ENCODE data around the gene HNRNPA1.

DNA sequence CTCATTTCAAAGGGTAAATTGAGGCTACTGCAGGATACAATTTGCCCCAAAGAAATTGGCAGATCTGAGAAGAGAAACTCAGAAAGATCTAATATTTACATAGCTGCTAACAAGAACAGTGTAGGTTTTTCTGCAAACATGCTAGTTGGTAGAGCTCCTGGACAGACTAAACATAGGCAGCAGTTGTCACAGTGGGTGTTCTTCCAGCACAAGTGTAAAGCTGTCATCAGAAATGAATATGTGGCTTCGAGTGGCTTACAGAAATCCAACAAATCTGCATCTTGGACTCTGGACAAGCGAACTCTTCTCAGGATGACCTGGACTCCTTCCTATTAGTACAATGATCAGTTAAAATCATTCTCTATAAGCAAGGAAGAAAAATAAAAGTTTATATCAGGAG, 6.5 kb upstream of the HNRNPA1 start:
- TF ChIP-seq ZNF274 (IDR thresholded peaks at IDR 0.05; ENCODE audit: low read depth, low read length), result no peak
- TF ChIP-seq YY1 (IDR thresholded peaks at IDR 0.05; ENCODE audit: insufficient read depth, insufficient read length), result no peak
